HepG2 (cell line): Measurements from ENCODE around the gene RGS14. TPM values are rescaled to one million over a fixed set of nuclear protein-coding genes. Genes with fewer than 3 reads are reported as not detected.
A peak's percentile ranks its signal among the peaks of the same experiment; 100 is the strongest.

Experiments used
- DZIP1 ChIP-seq: sonication (generic); formaldehyde crosslinking; IDR thresholded peaks from 2 replicates; pipeline ENCODE4 v1.5.0; 2020; ENCODE audit warnings: mild to moderate bottlenecking, missing genetic modification reagents
- LCORL ChIP-seq, 2 experiments: fragments of 450-650 bp in 1 of 2; sonication (generic) in 1 of 2; formaldehyde crosslinking in 1 of 2; IDR thresholded peaks; 2 replicates each; pipeline versions ENCODE4 v1.5.0 to v1.6.1; 2017 to 2020; ENCODE audit warnings: antibody characterized with exemption in 1 of 2, missing genetic modification reagents in 1 of 2
- MIXL1 ChIP-seq: IDR thresholded peaks from 2 replicates; pipeline ENCODE4 v1.6.1; 2016
- PHF21A ChIP-seq: sonication (generic); formaldehyde crosslinking; IDR thresholded peaks from 2 replicates; pipeline ENCODE4 v1.5.0; 2020; ENCODE audit warnings: mild to moderate bottlenecking, missing genetic modification reagents
- RBM22 ChIP-seq: fragments of 200-400 bp; formaldehyde crosslinking; optimal IDR thresholded peaks from 2 replicates; pipeline ENCODE3; 2017; ENCODE audit warnings: mild to moderate bottlenecking, low read length, moderate library complexity
- SYNCRIP ChIP-seq: fragments of 200-400 bp; formaldehyde crosslinking; IDR thresholded peaks from 2 replicates; pipeline ENCODE4 v1.6.1; 2018; ENCODE audit warnings: mild to moderate bottlenecking, low read depth, low read length; ENCODE audit not compliant: insufficient read depth
- ZBTB26 ChIP-seq: IDR thresholded peaks from 2 replicates; pipeline ENCODE4 v1.6.1; 2016; ENCODE audit warnings: missing compliant biosample characterization, missing genetic modification reagents, borderline replicate concordance
- ZNF225 ChIP-seq: sonication (generic); formaldehyde crosslinking; IDR thresholded peaks from 2 replicates; pipeline ENCODE4 v1.4.0; 2020; ENCODE audit warnings: mild to moderate bottlenecking, missing genetic modification reagents
- ZNF691 ChIP-seq: sonication (generic); formaldehyde crosslinking; IDR thresholded peaks from 2 replicates; pipeline ENCODE4 v1.4.0; 2020; ENCODE audit warnings: missing genetic modification reagents, low read depth, mild to moderate bottlenecking, borderline replicate concordance
- polyA plus RNA-seq, 8 experiments: library from polyadenylated mRNA; depleted of rRNA in 3 of 8; stranded (reverse) in 7 of 8; unstranded in 1 of 8; fragments of >200 nt; fragmentation: Illumina TruSeq in 4 of 8; extraction: Trizol in 4 of 8; gene quantifications; 2 replicates each; pipeline versions ENCODE4 v1.2.1 to v1.2.3, GENCODE V29; 2011 to 2016; ENCODE audit warnings: low read depth in 4 of 8, missing spikeins in 1 of 8, mixed read lengths in 1 of 8; ENCODE audit not compliant: insufficient read depth in 1 of 8
- total RNA-seq, 5 experiments: library from RNA; depleted of rRNA; stranded (reverse); fragments of >200 nt; fragmentation: Illumina TruSeq; extraction: Trizol; gene quantifications; 2 replicates each; pipeline ENCODE4 v1.2.3, GENCODE V29; 2016; ENCODE audit warnings: low read depth in 1 of 5
- TF ChIP-seq, protein P1 (sequence below): sonication (generic); formaldehyde crosslinking; IDR thresholded peaks from one replicate; pipeline ENCODE4 v1.5.1; 2020; ENCODE audit warnings: mild to moderate bottlenecking, missing genetic modification reagents; ENCODE audit errors: not compliant biosample characterization
- TF ChIP-seq, protein P2 (sequence below): sonication (generic); formaldehyde crosslinking; IDR thresholded peaks from 2 replicates; pipeline ENCODE4 v1.4.0; 2020; ENCODE audit warnings: missing genetic modification reagents, borderline replicate concordance

The RGS14 gene
- total and polyA plus RNA-seq, 2 of the 13 experiments (the other 11 are each of a cell fraction or from before 2014, with no cell fraction given) = 11.1 to 17.2 TPM

- TF ChIP-seq, protein P1, sequence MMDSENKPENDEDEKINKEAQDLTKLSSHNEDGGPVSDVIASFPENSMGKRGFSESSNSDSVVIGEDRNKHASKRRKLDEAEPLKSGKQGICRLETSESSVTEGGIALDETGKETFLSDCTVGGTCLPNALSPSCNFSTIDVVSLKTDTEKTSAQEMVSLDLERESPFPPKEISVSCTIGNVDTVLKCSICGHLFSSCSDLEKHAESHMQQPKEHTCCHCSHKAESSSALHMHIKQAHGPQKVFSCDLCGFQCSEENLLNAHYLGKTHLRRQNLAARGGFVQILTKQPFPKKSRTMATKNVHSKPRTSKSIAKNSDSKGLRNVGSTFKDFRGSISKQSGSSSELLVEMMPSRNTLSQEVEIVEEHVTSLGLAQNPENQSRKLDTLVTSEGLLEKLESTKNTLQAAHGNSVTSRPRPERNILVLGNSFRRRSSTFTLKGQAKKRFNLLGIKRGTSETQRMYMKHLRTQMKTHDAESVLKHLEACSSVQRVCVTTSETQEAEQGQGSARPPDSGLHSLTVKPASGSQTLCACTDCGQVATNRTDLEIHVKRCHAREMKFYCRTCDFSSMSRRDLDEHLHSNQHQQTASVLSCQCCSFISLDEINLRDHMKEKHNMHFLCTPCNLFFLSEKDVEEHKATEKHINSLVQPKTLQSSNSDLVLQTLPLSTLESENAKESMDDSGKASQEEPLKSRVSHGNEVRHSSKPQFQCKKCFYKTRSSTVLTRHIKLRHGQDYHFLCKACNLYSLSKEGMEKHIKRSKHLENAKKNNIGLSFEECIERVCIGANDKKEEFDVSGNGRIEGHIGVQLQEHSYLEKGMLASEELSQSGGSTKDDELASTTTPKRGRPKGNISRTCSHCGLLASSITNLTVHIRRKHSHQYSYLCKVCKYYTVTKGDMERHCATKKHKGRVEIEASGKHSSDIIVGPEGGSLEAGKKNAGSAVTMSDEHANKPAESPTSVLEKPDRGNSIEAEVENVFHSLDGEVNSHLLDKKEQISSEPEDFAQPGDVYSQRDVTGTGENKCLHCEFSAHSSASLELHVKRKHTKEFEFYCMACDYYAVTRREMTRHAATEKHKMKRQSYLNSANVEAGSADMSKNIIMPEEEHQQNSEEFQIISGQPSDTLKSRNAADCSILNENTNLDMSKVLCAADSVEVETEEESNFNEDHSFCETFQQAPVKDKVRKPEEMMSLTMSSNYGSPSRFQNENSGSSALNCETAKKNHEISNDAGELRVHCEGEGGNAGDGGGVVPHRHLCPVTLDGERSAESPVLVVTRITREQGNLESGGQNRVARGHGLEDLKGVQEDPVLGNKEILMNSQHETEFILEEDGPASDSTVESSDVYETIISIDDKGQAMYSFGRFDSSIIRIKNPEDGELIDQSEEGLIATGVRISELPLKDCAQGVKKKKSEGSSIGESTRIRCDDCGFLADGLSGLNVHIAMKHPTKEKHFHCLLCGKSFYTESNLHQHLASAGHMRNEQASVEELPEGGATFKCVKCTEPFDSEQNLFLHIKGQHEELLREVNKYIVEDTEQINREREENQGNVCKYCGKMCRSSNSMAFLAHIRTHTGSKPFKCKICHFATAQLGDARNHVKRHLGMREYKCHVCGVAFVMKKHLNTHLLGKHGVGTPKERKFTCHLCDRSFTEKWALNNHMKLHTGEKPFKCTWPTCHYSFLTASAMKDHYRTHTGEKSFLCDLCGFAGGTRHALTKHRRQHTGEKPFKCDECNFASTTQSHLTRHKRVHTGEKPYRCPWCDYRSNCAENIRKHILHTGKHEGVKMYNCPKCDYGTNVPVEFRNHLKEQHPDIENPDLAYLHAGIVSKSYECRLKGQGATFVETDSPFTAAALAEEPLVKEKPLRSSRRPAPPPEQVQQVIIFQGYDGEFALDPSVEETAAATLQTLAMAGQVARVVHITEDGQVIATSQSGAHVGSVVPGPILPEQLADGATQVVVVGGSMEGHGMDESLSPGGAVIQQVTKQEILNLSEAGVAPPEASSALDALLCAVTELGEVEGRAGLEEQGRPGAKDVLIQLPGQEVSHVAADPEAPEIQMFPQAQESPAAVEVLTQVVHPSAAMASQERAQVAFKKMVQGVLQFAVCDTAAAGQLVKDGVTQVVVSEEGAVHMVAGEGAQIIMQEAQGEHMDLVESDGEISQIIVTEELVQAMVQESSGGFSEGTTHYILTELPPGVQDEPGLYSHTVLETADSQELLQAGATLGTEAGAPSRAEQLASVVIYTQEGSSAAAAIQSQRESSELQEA (CRISPR knock-in tag) = peak; percentile 20
- TF ChIP-seq MIXL1 (CRISPR knock-in tag) (0 out of 2 replicates have a peak, but pooled peaks have one; percentile 10), RBM22 (no peak), ZNF691 (peak; percentile 52; the same call in 1 of the 2 replicates), DZIP1 (no peak), ZNF225 (CRISPR knock-in tag) (no peak), ZBTB26 (no peak), LCORL (IDR thresholded peaks at IDR 0.05) (no peak), LCORL (CRISPR knock-in tag; IDR thresholded peaks at IDR 0.05) (no peak; the same call in 1 of the 2 replicates), PHF21A (CRISPR knock-in tag) (no peak), SYNCRIP (no peak)
- TF ChIP-seq, protein P2, sequence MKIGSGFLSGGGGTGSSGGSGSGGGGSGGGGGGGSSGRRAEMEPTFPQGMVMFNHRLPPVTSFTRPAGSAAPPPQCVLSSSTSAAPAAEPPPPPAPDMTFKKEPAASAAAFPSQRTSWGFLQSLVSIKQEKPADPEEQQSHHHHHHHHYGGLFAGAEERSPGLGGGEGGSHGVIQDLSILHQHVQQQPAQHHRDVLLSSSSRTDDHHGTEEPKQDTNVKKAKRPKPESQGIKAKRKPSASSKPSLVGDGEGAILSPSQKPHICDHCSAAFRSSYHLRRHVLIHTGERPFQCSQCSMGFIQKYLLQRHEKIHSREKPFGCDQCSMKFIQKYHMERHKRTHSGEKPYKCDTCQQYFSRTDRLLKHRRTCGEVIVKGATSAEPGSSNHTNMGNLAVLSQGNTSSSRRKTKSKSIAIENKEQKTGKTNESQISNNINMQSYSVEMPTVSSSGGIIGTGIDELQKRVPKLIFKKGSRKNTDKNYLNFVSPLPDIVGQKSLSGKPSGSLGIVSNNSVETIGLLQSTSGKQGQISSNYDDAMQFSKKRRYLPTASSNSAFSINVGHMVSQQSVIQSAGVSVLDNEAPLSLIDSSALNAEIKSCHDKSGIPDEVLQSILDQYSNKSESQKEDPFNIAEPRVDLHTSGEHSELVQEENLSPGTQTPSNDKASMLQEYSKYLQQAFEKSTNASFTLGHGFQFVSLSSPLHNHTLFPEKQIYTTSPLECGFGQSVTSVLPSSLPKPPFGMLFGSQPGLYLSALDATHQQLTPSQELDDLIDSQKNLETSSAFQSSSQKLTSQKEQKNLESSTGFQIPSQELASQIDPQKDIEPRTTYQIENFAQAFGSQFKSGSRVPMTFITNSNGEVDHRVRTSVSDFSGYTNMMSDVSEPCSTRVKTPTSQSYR (CRISPR knock-in tag) = peak; percentile 60; the same call in 1 of the 2 replicates
Observed at GRCh38 chr5:177366528-177367322, 9.0 kb downstream of the RGS14 start (continued).
